K562 (cell line): ENCODE data around the gene ZSCAN5C. TPM values are rescaled to one million over a fixed set of nuclear protein-coding genes. Genes with fewer than 3 reads are reported as not detected.

Source experiments
- ATAC-seq: fragments of 200-7000 bp; cut with Tn5 transposase; 3 replicates; pipeline ENCODE4 v1.9.1; 2020; ENCODE audit warnings: moderate library complexity
- BruUV-seq: library from RNA; stranded (reverse); fragments of 400-500 nt; replicated peaks from 2 replicates; lab custom pipeline; 2021; lab: Mats Ljungman, UMichigan
- CTCF ChIA-PET: fragments of 300-600 bp; formaldehyde crosslinking; extraction: SDS; loops from one replicate; lab custom pipeline; 2021; ENCODE audit warnings: low intra/inter-chr PET ratio; lab: Yijun Ruan, JAX
- POLR2A ChIA-PET: fragments of 300-600, 350-650 bp; sonication (Branson Sonifier 250); formaldehyde crosslinking; extraction: SDS; loops from one replicate; lab custom pipeline; 2021; ENCODE audit warnings: antibody characterized with exemption, inconsistent platforms; lab: Yijun Ruan, JAX
- DNase-seq, 4 experiments: peaks; one replicate each; pipeline versions ENCODE4 v3.0.0 to v3.0.0-alpha.2; 2011 to 2018; ENCODE audit warnings: low spot score in 3 of 4, mixed read lengths in 3 of 4; ENCODE audit errors: extremely low read depth in 1 of 4
- FAIRE-seq: peaks from 2 replicates; lab custom pipeline; 2011; peaks lifted over from hg19 to GRCh38; lab: Jason Lieb, UNC
- H2AFZ ChIP-seq: 2 replicates; pipeline ENCODE4 v1.6.0; 2011; ENCODE audit warnings: low read depth, low read length, control low read depth, inconsistent platforms
- H3K27ac ChIP-seq: fragments of 200-600 bp; 3 replicates; pipeline ENCODE4 v1.8.0; 2011; ENCODE audit warnings: low read depth, mild to moderate bottlenecking, control low read depth, inconsistent platforms, low read length, moderate library complexity, mixed read lengths; ENCODE audit errors: extremely low read depth
- H3K27me3 ChIP-seq, 2 experiments: fragments of 300-600 bp in 1 of 2; 2 replicates in 1 of 2; 3 replicates in 1 of 2; pipeline versions ENCODE4 v1.6.0 to v1.8.0; 2011; ENCODE audit warnings: inconsistent platforms in 2 of 2, low read length in 2 of 2, mild to moderate bottlenecking in 1 of 2, mixed read lengths in 1 of 2, moderate library complexity in 1 of 2; ENCODE audit not compliant: control insufficient read depth in 2 of 2, insufficient read depth in 2 of 2
- H3K36me3 ChIP-seq: fragments of 300-600 bp; 3 replicates; pipeline ENCODE4 v1.8.0; 2011; ENCODE audit warnings: mild to moderate bottlenecking, low read length, inconsistent platforms; ENCODE audit not compliant: control insufficient read depth, insufficient read depth
- H3K4me1 ChIP-seq, 2 experiments: fragments of 200-600 bp in 1 of 2; replicated peaks in 1 of 2; 2 replicates in 1 of 2; 3 replicates in 1 of 2; pipeline versions ENCODE4 v1.5.1 to v1.8.0; 2011; ENCODE audit warnings: inconsistent platforms in 2 of 2, low read length in 2 of 2, mild to moderate bottlenecking in 1 of 2, mixed read lengths in 1 of 2, moderate library complexity in 1 of 2; ENCODE audit not compliant: control insufficient read depth in 2 of 2, insufficient read depth in 2 of 2
- H3K4me2 ChIP-seq: 2 replicates; pipeline ENCODE4 v1.6.1; 2011; ENCODE audit warnings: low read length, control low read depth, inconsistent platforms, mixed read lengths; ENCODE audit not compliant: insufficient read depth
- H3K4me3 ChIP-seq: fragments of 200-600 bp; sonication (generic), shearing (Covaris generic); 2 replicates; pipeline ENCODE4 v1.5.1; 2016; ENCODE audit warnings: control low read depth, inconsistent platforms
- H3K79me2 ChIP-seq: fragments of 200-600 bp; 3 replicates; pipeline ENCODE4 v1.8.0; 2011; ENCODE audit warnings: low read length, inconsistent platforms; ENCODE audit not compliant: control insufficient read depth, insufficient read depth
- H3K9ac ChIP-seq, 2 experiments: 2 replicates each; pipeline versions ENCODE4 v1.6.0 to v1.6.1; 2011; ENCODE audit warnings: low read depth in 2 of 2, low read length in 2 of 2, control low read depth in 1 of 2, inconsistent platforms in 1 of 2, mild to moderate bottlenecking in 1 of 2, mixed read lengths in 1 of 2; ENCODE audit not compliant: insufficient read depth in 1 of 2
- H3K9me1 ChIP-seq: one replicate; pipeline ENCODE4 v1.6.0; 2011; ENCODE audit warnings: inconsistent platforms, mild to moderate bottlenecking, low read length, moderate library complexity; ENCODE audit not compliant: control insufficient read depth, insufficient read depth
- H3K9me3 ChIP-seq: replicated peaks from 2 replicates; pipeline ENCODE4 v1.5.1; 2011; ENCODE audit warnings: low read depth, low read length, inconsistent platforms; ENCODE audit not compliant: control insufficient read depth, insufficient read depth
- H4K20me1 ChIP-seq: replicated peaks from 2 replicates; pipeline ENCODE4 v1.6.1; 2011; ENCODE audit warnings: low read length, inconsistent platforms, mixed read lengths; ENCODE audit not compliant: control insufficient read depth, insufficient read depth
- CBX8 ChIP-seq: fragments of 200-600 bp; sonication (generic); IDR thresholded peaks from 2 replicates; pipeline ENCODE4 v1.6.1; 2012; ENCODE audit warnings: borderline replicate concordance, mixed run types, low read depth, mild to moderate bottlenecking, moderate library complexity, mixed read lengths, low read length, control low read depth, inconsistent platforms; ENCODE audit not compliant: poor library complexity, severe bottlenecking; ENCODE audit errors: extremely low read depth
- FOXK1 ChIP-seq: sonication (generic); formaldehyde crosslinking; IDR thresholded peaks from 2 replicates; pipeline ENCODE4 v1.8.0; 2022; ENCODE audit warnings: missing genetic modification reagents, mild to moderate bottlenecking, borderline replicate concordance
- HNRNPL ChIP-seq: fragments of 200-400 bp; formaldehyde crosslinking; IDR thresholded peaks from 2 replicates; pipeline ENCODE4 v1.6.1; 2017; ENCODE audit warnings: low read depth, mild to moderate bottlenecking, low read length
- POLR2G ChIP-seq: fragments of 200-400 bp; formaldehyde crosslinking; IDR thresholded peaks from 2 replicates; pipeline ENCODE4 v1.6.1; 2017; ENCODE audit warnings: low read depth, mild to moderate bottlenecking, antibody characterized with exemption, low read length, moderate library complexity
- ZNF76 ChIP-seq: fragments of 250-450 bp; sonication (Bioruptor Pico); IDR thresholded peaks from 2 replicates; pipeline ENCODE4 v1.4.0; 2020; ENCODE audit warnings: mild to moderate bottlenecking, moderate library complexity, borderline replicate concordance
- whole genome bisulfite sequencing: fragments of 100-300 bp; shearing (Covaris generic); methylation state at CpG from one replicate; pipeline ENCODE4 v1.1.6; 2016; ENCODE audit warnings: low coverage, mixed read lengths; ENCODE audit not compliant: insufficient coverage; ENCODE audit errors: missing lambda C conversion rate; 5-methylcytosine and 5-hydroxymethylcytosine counted together
- in situ Hi-C: fragments of 300-500 bp; cut with MboI; formaldehyde crosslinking; loops from 4 replicates; pipeline ENCODE4 v1.15.0; 2018; ENCODE audit warnings: inconsistent platforms, mixed read lengths
- intact Hi-C: fragments of 100-400 bp; cut with micrococcal nuclease; formaldehyde crosslinking; loops from 2 replicates; pipeline ENCODE4 v1.14.2; 2022
- polyA plus RNA-seq, 8 experiments: library from polyadenylated mRNA; depleted of rRNA in 4 of 8; stranded (reverse) in 5 of 8; unstranded in 3 of 8; fragments of >200 nt; fragmentation: Nextera tagmentation in 2 of 8; fragmentation: Illumina TruSeq in 1 of 8; extraction: Ambion mirVana in 2 of 8; extraction: Trizol in 1 of 8; gene quantifications; 2 replicates each; pipeline versions ENCODE4 v1.2.1 to v1.2.3, GENCODE V29; 2011 to 2014; ENCODE audit warnings: inconsistent platforms in 1 of 8, missing spikeins in 1 of 8
- total RNA-seq, 7 experiments: library from RNA; depleted of rRNA in 6 of 7; stranded (reverse); fragments of >200 nt in 6 of 7; fragmentation: Illumina TruSeq in 2 of 7; extraction: Trizol in 2 of 7; gene quantifications; 2 replicates each; pipeline versions ENCODE4 v1.2.1 to v1.2.3, GENCODE V29; 2011 to 2021; ENCODE audit warnings: low replicate concordance in 1 of 7
- TF ChIP-seq, protein P1 (sequence below): sonication (generic); formaldehyde crosslinking; IDR thresholded peaks from 2 replicates; pipeline ENCODE4 v1.8.0; 2022; ENCODE audit warnings: mild to moderate bottlenecking, missing genetic modification reagents
- TF ChIP-seq, protein P2 (sequence below), 2 experiments: fragments of 450-650 bp in 1 of 2; sonication (generic) in 1 of 2; formaldehyde crosslinking; conservative IDR thresholded peaks; 2 replicates each; pipeline versions ENCODE4 v1.4.0 to v1.8.1; 2020 to 2022; ENCODE audit warnings: mild to moderate bottlenecking in 1 of 2, missing genetic modification reagents in 1 of 2
- TF ChIP-seq, protein P3 (sequence below): fragments of 250-450 bp; sonication (Bioruptor Pico); IDR thresholded peaks from 2 replicates; pipeline ENCODE4 v1.5.0; 2020; ENCODE audit warnings: mild to moderate bottlenecking

Gene ZSCAN5C
- total and polyA plus RNA-seq, 9 of the 15 experiments (the other 6 are each of a cell fraction or from before 2014, with no cell fraction given), result 0.07 TPM; not detected in 8

DNA sequence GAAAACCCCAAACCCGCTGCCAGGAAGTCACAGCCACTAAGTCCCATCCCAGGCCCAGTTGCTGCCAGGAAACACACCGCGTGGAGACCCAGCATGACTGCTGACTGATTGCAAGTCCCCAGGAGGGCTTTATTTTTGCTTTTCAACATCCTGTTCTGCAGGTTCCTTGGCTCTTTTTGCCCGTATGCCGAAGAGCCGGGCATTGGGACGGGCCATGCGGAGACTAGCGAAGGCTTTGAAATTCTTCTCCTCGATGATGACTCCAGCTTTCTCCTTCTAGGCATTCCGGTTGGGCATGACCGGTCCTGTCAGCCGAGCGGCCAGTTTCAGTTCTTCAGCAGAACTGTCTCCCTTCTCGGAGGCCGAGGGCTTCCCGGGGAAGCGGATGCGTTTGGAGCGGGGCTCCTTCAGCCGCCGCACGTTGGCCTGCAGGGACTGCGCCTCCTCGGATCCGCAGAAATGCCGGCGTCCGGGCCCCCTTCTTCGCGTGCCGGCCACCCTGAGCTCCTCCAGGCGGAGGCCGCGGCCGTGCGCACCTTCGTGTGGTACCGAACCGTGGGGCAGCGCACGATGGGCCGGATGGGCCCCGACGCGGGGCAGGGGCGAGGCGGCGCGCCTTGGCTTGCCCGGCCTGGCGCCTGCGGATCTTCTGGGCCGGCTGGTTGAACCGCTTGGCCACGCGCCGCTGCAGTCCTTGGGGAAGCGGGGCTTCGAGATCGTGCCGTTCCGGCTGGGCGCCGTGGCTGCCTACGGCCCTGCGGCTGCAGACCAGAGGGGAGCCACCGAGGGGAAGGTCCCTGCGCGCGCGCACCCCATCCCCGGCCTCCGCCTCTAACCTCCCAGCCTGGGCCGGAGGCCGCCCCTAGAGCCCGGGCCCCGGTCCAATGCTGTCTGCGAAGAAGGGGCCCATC, 15.2 kb downstream of the ZSCAN5C start (continued):
- TF ChIP-seq, protein P1, sequence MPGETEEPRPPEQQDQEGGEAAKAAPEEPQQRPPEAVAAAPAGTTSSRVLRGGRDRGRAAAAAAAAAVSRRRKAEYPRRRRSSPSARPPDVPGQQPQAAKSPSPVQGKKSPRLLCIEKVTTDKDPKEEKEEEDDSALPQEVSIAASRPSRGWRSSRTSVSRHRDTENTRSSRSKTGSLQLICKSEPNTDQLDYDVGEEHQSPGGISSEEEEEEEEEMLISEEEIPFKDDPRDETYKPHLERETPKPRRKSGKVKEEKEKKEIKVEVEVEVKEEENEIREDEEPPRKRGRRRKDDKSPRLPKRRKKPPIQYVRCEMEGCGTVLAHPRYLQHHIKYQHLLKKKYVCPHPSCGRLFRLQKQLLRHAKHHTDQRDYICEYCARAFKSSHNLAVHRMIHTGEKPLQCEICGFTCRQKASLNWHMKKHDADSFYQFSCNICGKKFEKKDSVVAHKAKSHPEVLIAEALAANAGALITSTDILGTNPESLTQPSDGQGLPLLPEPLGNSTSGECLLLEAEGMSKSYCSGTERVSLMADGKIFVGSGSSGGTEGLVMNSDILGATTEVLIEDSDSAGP, result no peak
- TF ChIP-seq FOXK1 (no peak), POLR2G (no peak)
- TF ChIP-seq, protein P2, sequence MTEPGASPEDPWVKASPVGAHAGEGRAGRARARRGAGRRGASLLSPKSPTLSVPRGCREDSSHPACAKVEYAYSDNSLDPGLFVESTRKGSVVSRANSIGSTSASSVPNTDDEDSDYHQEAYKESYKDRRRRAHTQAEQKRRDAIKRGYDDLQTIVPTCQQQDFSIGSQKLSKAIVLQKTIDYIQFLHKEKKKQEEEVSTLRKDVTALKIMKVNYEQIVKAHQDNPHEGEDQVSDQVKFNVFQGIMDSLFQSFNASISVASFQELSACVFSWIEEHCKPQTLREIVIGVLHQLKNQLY (CRISPR knock-in tag; conservative IDR thresholded peaks at IDR 0.05), result no peak

DNA sequence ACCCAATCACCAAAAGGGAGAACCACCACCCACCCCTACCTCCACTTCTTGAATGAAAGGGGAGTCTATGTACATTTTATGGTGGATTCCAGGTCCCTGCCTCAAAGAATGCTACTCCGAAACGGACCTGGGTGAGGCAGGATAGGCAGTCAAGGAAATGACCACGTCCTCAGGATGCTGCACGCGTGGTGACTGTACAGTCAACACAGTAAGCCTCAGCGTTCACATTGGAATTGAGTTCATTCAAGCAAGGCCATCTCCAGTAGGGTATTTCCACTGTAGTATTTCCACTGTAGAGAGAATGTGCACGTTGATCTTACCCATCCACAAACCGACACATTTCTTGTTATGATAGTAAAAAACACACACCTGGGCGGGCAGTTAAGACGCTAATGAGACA, 16.9 kb downstream of the ZSCAN5C start:
- WGBS, result 32% methylated on average over 10 of the region's 10 CpGs
- TF ChIP-seq, protein P3, sequence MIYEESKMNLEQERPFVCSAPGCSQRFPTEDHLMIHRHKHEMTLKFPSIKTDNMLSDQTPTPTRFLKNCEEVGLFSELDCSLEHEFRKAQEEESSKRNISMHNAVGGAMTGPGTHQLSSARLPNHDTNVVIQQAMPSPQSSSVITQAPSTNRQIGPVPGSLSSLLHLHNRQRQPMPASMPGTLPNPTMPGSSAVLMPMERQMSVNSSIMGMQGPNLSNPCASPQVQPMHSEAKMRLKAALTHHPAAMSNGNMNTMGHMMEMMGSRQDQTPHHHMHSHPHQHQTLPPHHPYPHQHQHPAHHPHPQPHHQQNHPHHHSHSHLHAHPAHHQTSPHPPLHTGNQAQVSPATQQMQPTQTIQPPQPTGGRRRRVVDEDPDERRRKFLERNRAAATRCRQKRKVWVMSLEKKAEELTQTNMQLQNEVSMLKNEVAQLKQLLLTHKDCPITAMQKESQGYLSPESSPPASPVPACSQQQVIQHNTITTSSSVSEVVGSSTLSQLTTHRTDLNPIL (CRISPR knock-in tag), result no peak
- no peak for TF ChIP-seq ZNF76 (CRISPR knock-in tag)
- TF ChIP-seq CBX8, result no peak
- no peak for TF ChIP-seq HNRNPL
- TF ChIP-seq, all 486 proteins: peak for 0
- ChIA-PET POLR2A (interaction anchor here (0.6 kb wide), 1 partner anchor 256 kb away, joined by 3 read pairs; no protein-coding TSS in a partner anchor), CTCF (no interaction called here)
- in situ Hi-C loops (no loop called here), intact Hi-C loops (no loop called here)
- no peak overlapping the region for H3K4me2 ChIP-seq
- H3K4me3 ChIP-seq, result no peak overlapping the region
- H4K20me1 ChIP-seq, result no peaks in the 10 kb centered on the region
- H3K9ac ChIP-seq, result no peak overlapping the region
- peaks cover 0 to 10% of the 10 kb centered on the region in 2 experiments; a peak in 3 of 5 replicates for H3K4me1 ChIP-seq
- H3K9me3 ChIP-seq, result peaks cover 2% of the 10 kb centered on the region; the same call in 1 of the 2 replicates
- H3K27me3 ChIP-seq, result peaks cover 0 to 27% of the 10 kb centered on the region in 2 experiments; a peak in 3 of 5 replicates
- no peak for FAIRE-seq
- no peak overlapping the region for H3K27ac ChIP-seq
- BruUV-seq, result no TSS peak
- H3K9me1 ChIP-seq, result no peaks in the 10 kb centered on the region
- no peak for ATAC-seq
- no peaks in the 10 kb centered on the region for H3K36me3 ChIP-seq
- H2AFZ ChIP-seq, result no peak overlapping the region
- DNase-seq, result no peak
- no peaks in the 10 kb centered on the region for H3K79me2 ChIP-seq
